NCI-H774 (cell line): Measurements from ENCODE around the gene FAM114A2.

Source experiments
- DNase-seq: peaks from one replicate; lab custom pipeline; 2025; lab: John Stamatoyannopoulos, UW

Gene FAM114A2

GRCh38 chr5:153983885-153984284 is 54.8 kb downstream of the FAM114A2 start:
- DNase-seq: no peak

GRCh38 chr5:153981905-153982605 is 56.7 kb downstream of the FAM114A2 start:
- DNase-seq: no peak

GRCh38 chr5:153979028-153979783 is 59.5 kb downstream of the FAM114A2 start:
- DNase-seq: no peak

GRCh38 chr5:153974813-153975163 is 63.9 kb downstream of the FAM114A2 start:
- DNase-seq: no peak

GRCh38 chr5:153974131-153974812 is 64.4 kb downstream of the FAM114A2 start:
- peak; percentile 2 for DNase-seq

- no peak for DNase-seq
Measured at GRCh38 chr5:153972240-153972639, 66.5 kb downstream of the FAM114A2 start.

GRCh38 chr5:153970496-153970895 is 68.2 kb downstream of the FAM114A2 start:
- no peak for DNase-seq

GRCh38 chr5:153969563-153969895 is 69.2 kb downstream of the FAM114A2 start:
- no peak for DNase-seq

GRCh38 chr5:153968761-153969562 is 69.7 kb downstream of the FAM114A2 start:
- DNase-seq: no peak

- DNase-seq: peak; percentile 73
Measured at GRCh38 chr5:153964880-153965645, 73.6 kb downstream of the FAM114A2 start.

- DNase-seq: no peak
Measured at GRCh38 chr5:153964191-153964879, 74.4 kb downstream of the FAM114A2 start.

GRCh38 chr5:153960269-153961215 is 78.2 kb downstream of the FAM114A2 start:
- DNase-seq: no peak

GRCh38 chr5:153959134-153959957 is 79.4 kb downstream of the FAM114A2 start:
- DNase-seq: no peak

- no peak for DNase-seq
Measured at GRCh38 chr5:153957205-153957604, 81.5 kb downstream of the FAM114A2 start.

GRCh38 chr5:153953411-153953810 is 85.3 kb downstream of the FAM114A2 start:
- no peak for DNase-seq

- DNase-seq: no peak
Measured at GRCh38 chr5:153952893-153953292, 85.8 kb downstream of the FAM114A2 start.

- no peak for DNase-seq
Measured at GRCh38 chr5:153952057-153952456, 86.7 kb downstream of the FAM114A2 start.

- DNase-seq: no peak
Measured at GRCh38 chr5:153941265-153941664, 97.4 kb downstream of the FAM114A2 start.
